T-cell (primary cell): ENCODE results near the gene LSM5. TPM values are rescaled to one million over a fixed set of nuclear protein-coding genes. Genes with fewer than 3 reads are reported as not detected.

Experiments used
- ATAC-seq, 4 experiments: fragments of 200-7000 bp in 3 of 4; fragments of 150-1000 bp in 1 of 4; cut with Tn5 transposase; replicated peaks in 1 of 4; 1 replicate in 3 of 4; 2 replicates in 1 of 4; pipeline ENCODE4 v1.10.0; 2021; ENCODE audit warnings: moderate library complexity in 3 of 4, mild to moderate bottlenecking in 2 of 4, moderate number of reproducible peaks in 1 of 4
- CTCF ChIA-PET, 2 donors: fragments of 300-600 bp; sonication (Branson Sonifier 250); formaldehyde crosslinking; loops; one replicate each; lab custom pipeline; 2022; ENCODE audit warnings: antibody characterized with exemption in 2 of 2; lab: Charles Lee
- POLR2A ChIA-PET, 2 donors: fragments of 300-600 bp; sonication (Branson Sonifier 250); formaldehyde crosslinking; loops; one replicate each; lab custom pipeline; 2022; ENCODE audit warnings: antibody characterized with exemption in 2 of 2; lab: Charles Lee
- DNase-seq, 35 experiments: peaks; one replicate each; pipeline versions ENCODE4 v3.0.0 to v3.0.0-alpha.2; 2013 to 2023
- H3K27ac ChIP-seq: one replicate; pipeline ENCODE4 v1.5.1; 2013; ENCODE audit warnings: low read length
- H3K27me3 ChIP-seq, 2 experiments: replicated peaks in 1 of 2; 1 replicate in 1 of 2; 2 replicates in 1 of 2; pipeline versions ENCODE4 v1.6.1 to v1.7.0; 2013; ENCODE audit warnings: low read length in 1 of 2, mixed read lengths in 1 of 2; ENCODE audit not compliant: control insufficient read depth in 2 of 2, insufficient read depth in 2 of 2; ENCODE audit errors: extremely low read depth in 1 of 2
- H3K36me3 ChIP-seq, 2 donors: 1 replicate in 1 of 2; 2 replicates in 1 of 2; pipeline versions ENCODE4 v1.6.1 to v1.7.0; 2013; ENCODE audit warnings: low read length in 1 of 2; ENCODE audit not compliant: control insufficient read depth in 2 of 2, insufficient read depth in 1 of 2; ENCODE audit errors: extremely low read depth in 1 of 2
- H3K4me1 ChIP-seq, 2 experiments: 1 replicate in 1 of 2; 2 replicates in 1 of 2; pipeline versions ENCODE4 v1.6.1 to v1.7.0; 2013; ENCODE audit warnings: low read length in 2 of 2, mixed read lengths in 1 of 2; ENCODE audit not compliant: insufficient read depth in 2 of 2, control insufficient read depth in 1 of 2; ENCODE audit errors: extremely low read depth in 1 of 2
- H3K4me3 ChIP-seq, 2 donors: 1 replicate in 1 of 2; 2 replicates in 1 of 2; pipeline versions ENCODE4 v1.5.1 to v1.7.0; 2013; ENCODE audit warnings: mild to moderate bottlenecking in 2 of 2, low read length in 1 of 2, moderate library complexity in 1 of 2; ENCODE audit not compliant: control insufficient read depth in 1 of 2; ENCODE audit errors: extremely low read depth in 1 of 2
- H3K9me3 ChIP-seq: 2 replicates; pipeline ENCODE4 v1.7.0; 2013
- H3K27ac Mint-ChIP-seq, 2 donors: one replicate each; pipeline ENCODE4 v1.8.0; 2020 to 2021; ENCODE audit warnings: mild to moderate bottlenecking in 2 of 2, mixed read lengths in 2 of 2
- H3K27me3 Mint-ChIP-seq, 2 donors: one replicate each; pipeline ENCODE4 v1.8.0; 2021 to 2022; ENCODE audit warnings: mixed read lengths in 2 of 2
- H3K36me3 Mint-ChIP-seq: one replicate; pipeline ENCODE4 v1.8.0; 2021; ENCODE audit warnings: mixed read lengths
- H3K4me1 Mint-ChIP-seq, 3 donors: one replicate each; pipeline ENCODE4 v1.8.0; 2020 to 2022; ENCODE audit warnings: mixed read lengths in 3 of 3, mild to moderate bottlenecking in 1 of 3
- H3K4me3 Mint-ChIP-seq, 3 donors: one replicate each; pipeline ENCODE4 v1.8.0; 2020 to 2022; ENCODE audit warnings: mild to moderate bottlenecking in 3 of 3, mixed read lengths in 3 of 3, moderate library complexity in 3 of 3
- H3K9me3 Mint-ChIP-seq, 3 donors: one replicate each; pipeline ENCODE4 v1.8.0; 2020 to 2022; ENCODE audit warnings: mixed read lengths in 3 of 3
- WGBS: methylation state at CpG from one replicate; pipeline ENCODE4 v1.1.5; 2013; ENCODE audit warnings: missing lambda C conversion rate; ENCODE audit not compliant: insufficient coverage; 5-methylcytosine and 5-hydroxymethylcytosine counted together
- total RNA-seq, 35 experiments: library from RNA in 6 of 35; stranded (reverse) in 6 of 35; fragments of 120-200 nt in 1 of 35; gene quantifications; one replicate each; pipeline versions ENCODE4 v1.2.1 to v1.2.4 and lab custom pipeline; 2013 to 2026

LSM5 gene
- total RNA-seq, 5 donors from 2014 or later (not counting 1 experiment from before 2014, with no cell fraction given): 26.7 to 31.6 (median 29.3) TPM

DNA sequence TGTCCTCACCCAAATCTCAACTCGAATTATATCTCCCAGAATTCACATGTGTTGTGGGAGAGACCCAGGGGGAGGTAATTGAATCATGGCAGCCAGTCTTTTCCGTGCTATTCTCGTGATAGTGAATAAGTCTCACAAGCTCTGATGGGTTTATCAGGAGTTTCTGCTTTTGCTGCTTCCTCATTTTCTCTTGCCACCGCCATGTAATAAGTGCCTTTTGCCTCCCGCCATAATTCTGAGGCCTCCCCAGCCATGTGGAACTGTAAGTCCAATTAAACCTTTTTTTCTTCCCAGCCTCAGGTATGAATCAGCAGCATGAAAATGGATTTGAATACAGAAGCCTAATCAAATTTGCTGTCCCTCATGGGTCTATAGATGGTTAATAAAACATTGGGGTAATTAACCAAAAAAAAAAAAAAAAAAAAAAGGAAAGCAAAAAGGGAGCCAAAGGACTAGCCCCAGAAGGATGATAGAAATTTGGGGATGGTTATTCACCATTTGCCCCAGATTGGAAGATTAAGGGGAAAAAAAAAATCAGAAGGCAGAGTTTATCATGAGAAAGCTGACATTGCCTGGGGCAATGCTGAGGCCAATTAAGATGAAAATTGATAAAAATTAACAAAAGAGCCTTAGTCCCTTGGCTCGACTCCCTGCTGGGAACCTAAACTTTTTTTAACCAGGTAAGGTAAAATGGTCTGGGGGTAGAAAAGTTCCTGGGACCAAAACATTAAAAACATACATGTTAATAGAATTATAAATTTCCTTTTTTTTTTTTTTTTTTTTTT lies 32.8 kb upstream of the LSM5 start:
- POLR2A ChIA-PET: no interaction called here
- Histone ChIP-seq H3K4me3 (no peak overlapping the region), H3K27ac (no peak overlapping the region), H3K27me3 (no peaks in the 10 kb centered on the region), H3K9me3 (no peaks in the 10 kb centered on the region), H3K36me3 (peaks cover 4 to 5% of the 10 kb centered on the region in 2 donors), H3K4me1 (no peaks in the 10 kb centered on the region)
- Mint-ChIP-seq H3K4me1 (peaks cover 20 to 42% (median 35%) of the 10 kb centered on the region in 3 donors), H3K9me3 (peaks cover 0 to 5% (median 3%) of the 10 kb centered on the region in 3 donors), H3K27me3 (no peaks in the 10 kb centered on the region), H3K27ac (no peak overlapping the region), H3K36me3 (peaks cover 30% of the 10 kb centered on the region), H3K4me3 (no peak overlapping the region)
- CTCF ChIA-PET: no interaction called here
- 100% methylated on average over 3 of the region's 6 CpGs for WGBS
- ATAC-seq (no peak), DNase-seq (no peak)

DNA sequence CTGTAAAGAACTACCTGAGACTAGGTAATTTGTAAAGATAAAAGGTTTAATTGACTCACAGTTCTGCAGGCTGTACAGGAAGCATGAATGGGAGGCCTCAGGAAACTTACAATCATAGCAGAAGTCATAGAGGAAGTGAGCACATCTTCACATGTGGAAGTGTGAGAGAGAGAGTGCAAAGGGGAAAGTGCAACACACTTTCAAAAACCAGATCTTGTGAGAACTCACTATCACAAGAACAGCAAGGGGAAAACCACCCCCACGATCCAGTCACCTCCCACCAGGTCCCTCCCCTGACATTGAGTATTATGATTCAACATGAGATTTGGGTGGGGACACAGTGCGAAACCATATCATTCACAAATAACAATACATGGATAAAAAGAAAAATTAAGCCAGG lies 29.6 kb upstream of the LSM5 start:
- peaks cover 0 to 8% (median 3%) of the 10 kb centered on the region in 3 donors for H3K9me3 Mint-ChIP-seq
- ChIA-PET POLR2A (no interaction called here), CTCF (no interaction called here)
- no peak overlapping the region for H3K27ac Mint-ChIP-seq
- peaks cover 11 to 12% of the 10 kb centered on the region in 2 experiments for H3K4me1 ChIP-seq
- H3K27me3 ChIP-seq: no peaks in the 10 kb centered on the region
- H3K27me3 Mint-ChIP-seq: no peaks in the 10 kb centered on the region
- H3K27ac ChIP-seq: no peak overlapping the region
- peaks cover 0 to 13% of the 10 kb centered on the region in 2 donors for H3K36me3 ChIP-seq
- H3K4me3 ChIP-seq: no peak overlapping the region
- WGBS: no CpG with 5 or more reads among the region's 2 CpGs
- DNase-seq (no peak), ATAC-seq (no peak)
- no peaks in the 10 kb centered on the region for H3K9me3 ChIP-seq
- no peak overlapping the region for H3K4me3 Mint-ChIP-seq
- H3K36me3 Mint-ChIP-seq: peaks cover 52% of the 10 kb centered on the region
- H3K4me1 Mint-ChIP-seq: peaks cover 42 to 51% (median 50%) of the 10 kb centered on the region in 3 donors

DNA sequence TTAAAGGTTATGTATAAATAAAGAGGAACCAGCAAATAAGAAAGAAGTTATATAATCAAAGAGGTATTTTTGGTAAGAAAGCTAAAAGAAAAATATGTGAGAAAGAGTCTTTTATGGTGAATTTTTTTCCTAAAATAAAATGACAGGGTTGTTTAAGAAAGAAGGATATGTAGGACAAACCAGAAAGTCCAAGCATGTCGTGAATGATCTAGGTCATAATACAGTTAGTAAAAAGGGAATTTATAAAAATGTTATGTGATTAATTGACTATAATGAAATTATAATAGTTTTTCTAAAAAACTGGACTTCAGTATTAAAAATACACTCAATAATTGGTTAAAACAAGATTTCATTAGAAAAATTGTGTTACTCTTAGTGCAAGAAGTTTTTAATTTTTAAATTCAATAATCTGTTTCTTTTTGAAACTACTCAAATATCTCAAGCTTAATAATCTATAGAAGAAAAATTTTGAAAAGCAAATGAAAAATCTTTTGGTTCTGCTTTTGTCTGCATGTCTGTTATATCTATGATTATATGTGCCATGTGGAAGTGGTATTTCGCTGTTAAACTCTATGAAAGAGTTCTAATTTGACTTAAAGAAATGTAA lies 28.5 kb upstream of the LSM5 start:
- no peaks in the 10 kb centered on the region for H3K9me3 ChIP-seq
- H3K27ac ChIP-seq: no peak overlapping the region
- Mint-ChIP-seq H3K27ac (no peak overlapping the region), H3K4me1 (peaks cover 54 to 60% (median 57%) of the 10 kb centered on the region in 3 donors), H3K36me3 (peaks cover 56% of the 10 kb centered on the region), H3K9me3 (peaks cover 0 to 8% (median 3%) of the 10 kb centered on the region in 3 donors), H3K4me3 (no peak overlapping the region), H3K27me3 (no peaks in the 10 kb centered on the region)
- ATAC-seq (no peak), DNase-seq (no peak)
- no peaks in the 10 kb centered on the region for H3K27me3 ChIP-seq
- ChIA-PET CTCF (interaction anchor here in 1 of 2 donors (0.6 kb wide), 1 partner anchor 25 kb away, joined by 3 read pairs; no protein-coding TSS in a partner anchor), POLR2A (interaction anchor here in 1 of 2 donors (0.6 kb wide), 1 partner anchor 29 kb away, joined by 3 read pairs; no protein-coding TSS in a partner anchor)
- peaks cover 12 to 18% of the 10 kb centered on the region in 2 experiments for H3K4me1 ChIP-seq
- no CpG with 5 or more reads among the region's 2 CpGs for WGBS
- H3K4me3 ChIP-seq: no peak overlapping the region
- H3K36me3 ChIP-seq: peaks cover 0 to 13% of the 10 kb centered on the region in 2 donors

DNA sequence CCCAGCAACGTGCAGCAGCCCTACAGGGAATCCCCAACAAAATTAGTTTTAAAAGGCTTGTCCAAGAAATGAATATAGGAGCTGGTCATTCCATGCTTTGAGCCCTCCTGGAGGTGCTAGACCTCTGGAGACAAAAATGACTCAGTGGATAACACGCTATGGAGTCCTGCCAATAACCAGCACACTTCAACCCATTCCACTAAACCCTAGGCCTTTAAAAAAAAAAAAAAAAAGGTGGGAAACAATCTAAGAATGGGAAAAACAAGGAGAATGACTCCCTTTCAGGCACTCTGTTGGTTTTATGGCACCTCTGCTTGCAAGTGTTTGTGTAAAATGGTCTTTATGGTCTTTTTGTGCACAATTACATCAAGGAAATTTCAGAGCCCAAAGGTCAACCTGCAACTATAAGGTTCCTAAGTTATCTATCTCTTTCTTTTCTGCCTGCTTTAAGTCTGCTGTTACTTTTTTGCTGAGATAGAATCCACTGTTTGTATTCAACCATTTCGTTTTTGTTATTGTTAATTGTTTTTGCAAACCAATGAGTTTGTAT lies 26.4 kb upstream of the LSM5 start:
- CTCF ChIA-PET: interaction anchor here (0.5 to 1.4 kb wide), 2 partner anchors 16 to 19 kb away, joined by 3 to 10 read pairs; no protein-coding TSS in a partner anchor
- no peak for DNase-seq
- Mint-ChIP-seq H3K27ac (peak overlapping the region in 1 of 2 donors; percentile 5), H3K4me3 (peak overlapping the region in 1 of 3 donors; percentile 60), H3K4me1 (peaks cover 63 to 69% (median 68%) of the 10 kb centered on the region in 3 donors), H3K9me3 (peaks cover 0 to 8% (median 3%) of the 10 kb centered on the region in 3 donors), H3K27me3 (no peaks in the 10 kb centered on the region), H3K36me3 (peaks cover 46% of the 10 kb centered on the region)
- POLR2A ChIA-PET: interaction anchor here in 1 of 2 donors (0.6 to 1.2 kb wide), 2 partner anchors 8 to 21 kb away, joined by 3 read pairs; no protein-coding TSS in a partner anchor
- WGBS: no CpG with 5 or more reads among the region's 3 CpGs
- Histone ChIP-seq H3K4me1 (peaks cover 12 to 30% of the 10 kb centered on the region in 2 experiments), H3K4me3 (no peak overlapping the region), H3K27ac (no peak overlapping the region), H3K36me3 (peaks cover 0 to 16% of the 10 kb centered on the region in 2 donors), H3K27me3 (no peaks in the 10 kb centered on the region), H3K9me3 (no peaks in the 10 kb centered on the region)
- ATAC-seq: no peak

DNA sequence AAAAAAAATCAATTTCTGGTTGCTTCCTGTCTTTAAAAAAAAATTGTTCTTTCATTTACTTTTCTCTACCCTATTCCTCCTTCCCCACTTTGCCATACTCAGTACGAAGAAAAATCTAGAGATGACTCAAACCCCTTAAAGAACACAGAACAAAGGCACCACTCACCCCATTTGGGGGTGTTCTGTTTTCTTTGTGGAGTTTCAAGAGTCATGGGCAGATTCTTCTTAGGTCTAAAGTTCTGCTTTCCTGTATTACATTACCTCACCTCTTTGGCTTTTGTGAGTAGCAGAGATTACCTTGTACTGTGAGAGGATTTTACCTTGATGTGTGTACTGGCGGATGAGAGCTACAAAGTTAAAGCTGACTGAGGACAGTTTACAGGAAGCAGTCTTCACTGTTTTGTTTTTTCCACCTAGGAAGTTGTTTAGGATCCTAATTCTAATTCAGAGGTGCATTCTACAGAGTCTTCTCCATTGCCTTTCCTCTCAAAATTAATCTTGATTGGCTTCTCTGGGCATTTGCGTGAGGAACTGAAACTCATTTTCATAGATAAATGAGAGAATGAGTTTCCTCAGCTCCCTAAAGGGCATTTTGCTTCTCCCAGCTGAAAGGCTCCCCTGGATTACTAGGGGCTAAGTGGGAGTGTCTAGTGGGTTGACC lies 25.8 kb upstream of the LSM5 start:
- POLR2A ChIA-PET: interaction anchor here in 1 of 2 donors (0.6 to 1.2 kb wide), 2 partner anchors 9 to 20 kb away, joined by 3 read pairs; no protein-coding TSS in a partner anchor
- CTCF ChIA-PET: interaction anchor here in 1 of 2 donors (1.0 to 1.4 kb wide), 2 partner anchors 15 to 20 kb away, joined by 3 read pairs; partner anchors contain the start of gene AVL9
- H3K4me3 ChIP-seq: no peak overlapping the region
- no peak overlapping the region for H3K27ac ChIP-seq
- peaks cover 63 to 70% (median 69%) of the 10 kb centered on the region in 3 donors for H3K4me1 Mint-ChIP-seq
- peak overlapping the region; percentile 64 to 86 for H3K27ac Mint-ChIP-seq
- peaks cover 0 to 8% (median 3%) of the 10 kb centered on the region in 3 donors for H3K9me3 Mint-ChIP-seq
- H3K27me3 Mint-ChIP-seq: no peaks in the 10 kb centered on the region
- peaks cover 41% of the 10 kb centered on the region for H3K36me3 Mint-ChIP-seq
- H3K27me3 ChIP-seq: no peaks in the 10 kb centered on the region
- H3K9me3 ChIP-seq: no peaks in the 10 kb centered on the region
- ATAC-seq: peak; percentile 50 to 89 (median 78)
- DNase-seq: peak in 1 of 35 experiments; percentile 21
- peaks cover 12 to 34% of the 10 kb centered on the region in 2 experiments for H3K4me1 ChIP-seq
- H3K4me3 Mint-ChIP-seq: peak overlapping the region in 2 of 3 donors; percentile 0 to 60
- H3K36me3 ChIP-seq: peaks cover 0 to 16% of the 10 kb centered on the region in 2 donors
- no CpG with 5 or more reads among the region's 3 CpGs for WGBS
